Fibroblast of peridontal ligament (primary cell): Measurements from ENCODE around the gene OR5H14.
"Not testable (repeated sequence)": the region's sequence is repeated elsewhere in the genome, so short reads cannot be mapped to it uniquely, and the experiment has no call there.

ENCODE experiments used
- DNase-seq: peaks from one replicate; pipeline ENCODE4 v3.0.0-alpha.2; 2010; ENCODE audit errors: extremely low read depth

Gene OR5H14

GRCh38 chr3:98147179-98147578 is at the start of gene OR5H14:
Gene OR5H14, plus strand, starts transcription at chr3:98147479. Its CDS starts 1,907 bp downstream, at chr3:98149386.
- no peak for DNase-seq

GRCh38 chr3:98099848-98100247 is 47.4 kb upstream of the OR5H14 start:
- no peak for DNase-seq

GRCh38 chr3:98108162-98108561 is 39.1 kb upstream of the OR5H14 start:
- DNase-seq: no peak

- no peak for DNase-seq
Measured at GRCh38 chr3:98109807-98110549, 37.3 kb upstream of the OR5H14 start.

- DNase-seq: no peak
Measured at GRCh38 chr3:98110550-98110908, 36.8 kb upstream of the OR5H14 start.

GRCh38 chr3:98114264-98114663 is 33.0 kb upstream of the OR5H14 start:
- no peak for DNase-seq

- DNase-seq: no peak
Measured at GRCh38 chr3:98115717-98116116, 31.6 kb upstream of the OR5H14 start.

- no peak for DNase-seq
Measured at GRCh38 chr3:98130421-98130820, 16.9 kb upstream of the OR5H14 start, which contains the start of gene OR5H1. Gene OR5H1, plus strand, starts transcription at chr3:98130721. Its CDS starts 1,977 bp downstream, at chr3:98132698.

GRCh38 chr3:98136631-98137030 is 10.6 kb upstream of the OR5H14 start:
- DNase-seq: no peak

- not testable (repeated sequence) for DNase-seq
Measured at GRCh38 chr3:98137826-98138557, 9.3 kb upstream of the OR5H14 start.

GRCh38 chr3:98140531-98140930 is 6.7 kb upstream of the OR5H14 start:
- DNase-seq: no peak

- DNase-seq: no peak
Measured at GRCh38 chr3:98148751-98149150, 1.5 kb downstream of the OR5H14 start.

- DNase-seq: not testable (repeated sequence)
Measured at GRCh38 chr3:98149456-98149855, 2.2 kb downstream of the OR5H14 start.

- no peak for DNase-seq
Measured at GRCh38 chr3:98151241-98151640, 4.0 kb downstream of the OR5H14 start.

GRCh38 chr3:98166396-98166795 is 19.1 kb downstream of the OR5H14 start, which contains the start of gene OR5H15:
Gene OR5H15, plus strand, starts transcription at chr3:98166696. Its CDS starts 2,004 bp downstream, at chr3:98168700.
- DNase-seq: no peak

GRCh38 chr3:98171071-98171470 is 23.8 kb downstream of the OR5H14 start:
- no peak for DNase-seq

GRCh38 chr3:98172621-98173020 is 25.3 kb downstream of the OR5H14 start:
- DNase-seq: no peak

- no peak for DNase-seq
Measured at GRCh38 chr3:98180319-98180890, 33.1 kb downstream of the OR5H14 start.

GRCh38 chr3:98182196-98182595 is 34.9 kb downstream of the OR5H14 start:
- no peak for DNase-seq

- DNase-seq: no peak
Measured at GRCh38 chr3:98185180-98185579, 37.9 kb downstream of the OR5H14 start.

- DNase-seq: no peak
Measured at GRCh38 chr3:98188545-98188944, 41.3 kb downstream of the OR5H14 start.

GRCh38 chr3:98190911-98191310 is 43.6 kb downstream of the OR5H14 start:
- DNase-seq: not testable (repeated sequence)

GRCh38 chr3:98196293-98196692 is 49.0 kb downstream of the OR5H14 start:
- not testable (repeated sequence) for DNase-seq
